HepG2 (cell line): ENCODE results near the gene NPDC1. TPM values are rescaled to one million over a fixed set of nuclear protein-coding genes. Genes with fewer than 3 reads are reported as not detected.
A peak's percentile ranks its signal among the peaks of the same experiment; 100 is the strongest.

ENCODE experiments used
- GATAD1 ChIP-seq: IDR thresholded peaks from 2 replicates; pipeline ENCODE4 v1.6.1; 2016; ENCODE audit warnings: missing genetic modification reagents, missing compliant biosample characterization
- HNF4G ChIP-seq, 2 experiments: sonication (generic) in 1 of 2; formaldehyde crosslinking in 1 of 2; IDR thresholded peaks; 2 replicates each; pipeline versions ENCODE4 v1.4.0 to v1.6.1; 2011 to 2020; ENCODE audit warnings: borderline replicate concordance in 2 of 2, low read depth in 2 of 2, mild to moderate bottlenecking in 2 of 2, low read length in 1 of 2, missing genetic modification reagents in 1 of 2, moderate library complexity in 1 of 2
- MYC ChIP-seq: sonication (generic); formaldehyde crosslinking; IDR thresholded peaks from 2 replicates; pipeline ENCODE4 v1.9.0; 2021; ENCODE audit warnings: missing genetic modification reagents, borderline replicate concordance
- PBX2 ChIP-seq: IDR thresholded peaks from 2 replicates; pipeline ENCODE4 v1.6.1; 2016; ENCODE audit warnings: control low read depth
- RAD21 ChIP-seq: fragments of 450-650 bp; formaldehyde crosslinking; IDR thresholded peaks from 2 replicates; pipeline ENCODE4 v1.5.0; 2020; ENCODE audit warnings: mild to moderate bottlenecking
- RBM39 ChIP-seq: fragments of 200-400 bp; formaldehyde crosslinking; IDR thresholded peaks from one replicate; pipeline ENCODE4 v1.6.1; 2018; ENCODE audit warnings: antibody characterized with exemption, mild to moderate bottlenecking, low read depth, low read length; ENCODE audit not compliant: poor library complexity, severe bottlenecking
- SMARCE1 ChIP-seq: fragments of 450-650 bp; IDR thresholded peaks from 2 replicates; pipeline ENCODE4 v1.6.1; 2017; ENCODE audit warnings: borderline replicate concordance
- SP4 ChIP-seq: sonication (generic); formaldehyde crosslinking; IDR thresholded peaks from 2 replicates; pipeline ENCODE4 v1.8.1; 2023; ENCODE audit warnings: mild to moderate bottlenecking, missing genetic modification reagents
- SRSF4 ChIP-seq: fragments of 200-400 bp; formaldehyde crosslinking; IDR thresholded peaks from one replicate; pipeline ENCODE4 v1.6.1; 2018; ENCODE audit warnings: mild to moderate bottlenecking, low read depth, low read length, moderate library complexity; ENCODE audit not compliant: poor library complexity, severe bottlenecking
- TGIF2 ChIP-seq: IDR thresholded peaks from 2 replicates; pipeline ENCODE4 v1.6.1; 2016; ENCODE audit warnings: control low read depth, missing compliant biosample characterization
- WIZ ChIP-seq: sonication (generic); formaldehyde crosslinking; IDR thresholded peaks from 2 replicates; pipeline ENCODE4 v1.5.1; 2020; ENCODE audit warnings: mild to moderate bottlenecking, missing genetic modification reagents
- ZBTB10 ChIP-seq: sonication (generic); formaldehyde crosslinking; IDR thresholded peaks from 2 replicates; pipeline ENCODE4 v1.4.0; 2020; ENCODE audit warnings: missing genetic modification reagents, borderline replicate concordance
- ZBTB3 ChIP-seq: sonication (generic); formaldehyde crosslinking; IDR thresholded peaks from 2 replicates; pipeline ENCODE4 v1.4.0; 2020; ENCODE audit warnings: low read depth, mild to moderate bottlenecking, moderate library complexity, missing genetic modification reagents, borderline replicate concordance
- ZBTB38 ChIP-seq: sonication (generic); formaldehyde crosslinking; IDR thresholded peaks from 2 replicates; pipeline ENCODE4 v1.5.1; 2020; ENCODE audit warnings: mild to moderate bottlenecking, missing genetic modification reagents
- ZFP36L1 ChIP-seq: sonication (generic); formaldehyde crosslinking; IDR thresholded peaks from 2 replicates; pipeline ENCODE4 v1.8.0; 2022; ENCODE audit warnings: mild to moderate bottlenecking, missing genetic modification reagents, moderate library complexity
- ZNF10 ChIP-seq: sonication (generic); formaldehyde crosslinking; IDR thresholded peaks from 2 replicates; pipeline ENCODE4 v1.4.0; 2020; ENCODE audit warnings: mild to moderate bottlenecking, low read depth, missing genetic modification reagents, borderline replicate concordance
- ZNF18 ChIP-seq: sonication (generic); formaldehyde crosslinking; IDR thresholded peaks from 2 replicates; pipeline ENCODE4 v1.8.0; 2022; ENCODE audit warnings: mild to moderate bottlenecking, missing genetic modification reagents; ENCODE audit not compliant: insufficient replicate concordance
- ZNF256 ChIP-seq: sonication (generic); formaldehyde crosslinking; conservative IDR thresholded peaks from 2 replicates; pipeline ENCODE4 v1.4.0; 2020; ENCODE audit warnings: missing genetic modification reagents
- ZNF30 ChIP-seq: sonication (generic); formaldehyde crosslinking; IDR thresholded peaks from 2 replicates; pipeline ENCODE4 v1.5.0; 2020; ENCODE audit warnings: mild to moderate bottlenecking, missing genetic modification reagents
- ZNF550 ChIP-seq: sonication (generic); formaldehyde crosslinking; IDR thresholded peaks from 2 replicates; pipeline ENCODE4 v1.4.0; 2020; ENCODE audit warnings: mild to moderate bottlenecking, missing genetic modification reagents, borderline replicate concordance
- ZNF569 ChIP-seq: sonication (generic); formaldehyde crosslinking; IDR thresholded peaks from 2 replicates; pipeline ENCODE4 v1.5.0; 2020; ENCODE audit warnings: mild to moderate bottlenecking, missing genetic modification reagents, moderate library complexity, borderline replicate concordance
- ZNF720 ChIP-seq: sonication (generic); formaldehyde crosslinking; IDR thresholded peaks from 2 replicates; pipeline ENCODE4 v1.4.0; 2020; ENCODE audit warnings: missing genetic modification reagents
- ZNF749 ChIP-seq: sonication (generic); formaldehyde crosslinking; IDR thresholded peaks from 2 replicates; pipeline ENCODE4 v1.8.0; 2022; ENCODE audit warnings: mild to moderate bottlenecking, missing genetic modification reagents, moderate library complexity, borderline replicate concordance
- ZNF777 ChIP-seq: sonication (generic); formaldehyde crosslinking; IDR thresholded peaks from 2 replicates; pipeline ENCODE4 v1.4.0; 2020; ENCODE audit warnings: missing genetic modification reagents
- polyA plus RNA-seq, 8 experiments: library from polyadenylated mRNA; depleted of rRNA in 3 of 8; stranded (reverse) in 7 of 8; unstranded in 1 of 8; fragments of >200 nt; fragmentation: Illumina TruSeq in 4 of 8; extraction: Trizol in 4 of 8; gene quantifications; 2 replicates each; pipeline versions ENCODE4 v1.2.1 to v1.2.3, GENCODE V29; 2011 to 2016; ENCODE audit warnings: low read depth in 4 of 8, missing spikeins in 1 of 8, mixed read lengths in 1 of 8; ENCODE audit not compliant: insufficient read depth in 1 of 8
- total RNA-seq, 5 experiments: library from RNA; depleted of rRNA; stranded (reverse); fragments of >200 nt; fragmentation: Illumina TruSeq; extraction: Trizol; gene quantifications; 2 replicates each; pipeline ENCODE4 v1.2.3, GENCODE V29; 2016; ENCODE audit warnings: low read depth in 1 of 5

Gene NPDC1
- total and polyA plus RNA-seq, 2 of the 13 experiments (the other 11 are each of a cell fraction or from before 2014, with no cell fraction given): 0.84 to 5.4 TPM

GRCh38 chr9:137052998-137053943, 7.3 kb upstream of the NPDC1 start (continued):
- TF ChIP-seq PBX2 (CRISPR knock-in tag) (no peak), ZBTB3 (CRISPR knock-in tag) (no peak), SRSF4 (no peak), HNF4G (IDR thresholded peaks at IDR 0.05; ENCODE audit: borderline replicate concordance, low read depth, low read length) (no peak), HNF4G (CRISPR knock-in tag; IDR thresholded peaks at IDR 0.05; ENCODE audit: borderline replicate concordance, low read depth) (no peak), ZNF256 (no peak), ZNF550 (CRISPR knock-in tag) (no peak), GATAD1 (no peak), ZBTB38 (CRISPR knock-in tag) (0 out of 2 replicates have a peak, but pooled peaks have one; percentile 31), ZNF777 (peak; percentile 87), ZNF10 (CRISPR knock-in tag) (no peak), SP4 (no peak), ZNF18 (CRISPR knock-in tag) (no peak), ZBTB10 (CRISPR knock-in tag) (no peak), ZNF720 (CRISPR knock-in tag) (no peak), WIZ (no peak), ZNF30 (no peak), RBM39 (no peak), ZNF569 (CRISPR knock-in tag) (no peak), MYC (CRISPR knock-in tag) (peak; percentile 40; the same call in 1 of the 2 replicates), SMARCE1 (no peak), TGIF2 (CRISPR knock-in tag) (no peak; the same call in 1 of the 2 replicates), RAD21 (no peak), ZFP36L1 (CRISPR knock-in tag) (no peak), ZNF749 (CRISPR knock-in tag) (no peak)
